Smooth muscle cell (in vitro differentiated cells): ENCODE measurements around the gene NCK2. TPM values are rescaled to one million over a fixed set of nuclear protein-coding genes. Genes with fewer than 3 reads are reported as not detected.

Experiments used
- DNase-seq: peaks from one replicate; lab custom pipeline; 2025; ENCODE audit not compliant: unreplicated experiment; lab: John Stamatoyannopoulos, UW
- H2AFZ ChIP-seq: fragments of 200-600 bp; sonication (generic); 2 replicates; pipeline ENCODE4 v1.6.0; 2016; ENCODE audit warnings: antibody characterized with exemption, low read depth, mild to moderate bottlenecking
- H3F3A ChIP-seq: fragments of 200-600 bp; sonication (generic); 2 replicates; pipeline ENCODE4 v1.6.0; 2017; ENCODE audit warnings: antibody characterized with exemption, low read depth
- H3K27ac ChIP-seq: fragments of 200-600 bp; sonication (generic); 2 replicates; pipeline ENCODE4 v1.5.1; 2016; ENCODE audit warnings: low read depth, mild to moderate bottlenecking
- H3K27me3 ChIP-seq: fragments of 200-600 bp; sonication (generic); 2 replicates; pipeline ENCODE4 v1.6.1; 2016; ENCODE audit warnings: low read depth, mild to moderate bottlenecking
- H3K36me3 ChIP-seq: fragments of 200-600 bp; sonication (generic); 2 replicates; pipeline ENCODE4 v1.5.1; 2016; ENCODE audit warnings: low read depth
- H3K4me1 ChIP-seq: fragments of 200-600 bp; sonication (generic); 2 replicates; pipeline ENCODE4 v1.5.1; 2016; ENCODE audit warnings: low read depth
- H3K4me2 ChIP-seq: fragments of 200-600 bp; sonication (generic); 2 replicates; pipeline ENCODE4 v1.6.0; 2016; ENCODE audit warnings: mild to moderate bottlenecking
- H3K4me3 ChIP-seq: fragments of 200-600 bp; sonication (generic); 2 replicates; pipeline ENCODE4 v1.5.1; 2016; ENCODE audit warnings: mild to moderate bottlenecking
- H3K79me2 ChIP-seq: fragments of 200-600 bp; sonication (generic); 2 replicates; pipeline ENCODE4 v1.6.0; 2016; ENCODE audit warnings: low read depth, mild to moderate bottlenecking
- H3K9ac ChIP-seq: fragments of 200-600 bp; sonication (generic); 2 replicates; pipeline ENCODE4 v1.6.0; 2016; ENCODE audit warnings: low read depth
- H3K9me3 ChIP-seq: fragments of 200-600 bp; sonication (generic); replicated peaks from 2 replicates; pipeline ENCODE4 v1.5.1; 2016; ENCODE audit warnings: low read depth
- H4K20me1 ChIP-seq: fragments of 200-600 bp; sonication (generic); 2 replicates; pipeline ENCODE4 v1.6.0; 2016; ENCODE audit warnings: low read depth
- CTCF ChIP-seq: fragments of 200-600 bp; sonication (generic); IDR thresholded peaks from 2 replicates; pipeline ENCODE4 v1.5.1; 2017; ENCODE audit warnings: borderline replicate concordance, mild to moderate bottlenecking, antibody characterized with exemption; ENCODE audit not compliant: insufficient read depth, poor library complexity, severe bottlenecking
- WGBS: methylation state at CpG from one replicate; pipeline ENCODE4 v1.1.7; 2016; ENCODE audit warnings: low lambda C conversion rate; 5-methylcytosine and 5-hydroxymethylcytosine counted together
- polyA plus RNA-seq: library from polyadenylated mRNA; unstranded; fragments of >200 nt; fragmentation: Nextera tagmentation; extraction: Ambion mirVana; gene quantifications from 2 replicates; pipeline ENCODE4 v1.2.1, GENCODE V29; 2016
- total RNA-seq: library from RNA; depleted of rRNA; stranded (reverse); fragments of >200 nt; gene quantifications from 2 replicates; pipeline ENCODE4 v1.2.3, GENCODE V29; 2014

NCK2 gene
- total and polyA plus RNA-seq, 2 experiments from 2014 or later: 29.0 to 50.5 TPM

GRCh38 chr2:105791229-105791628 is 46.5 kb downstream of the NCK2 start:
- no peak overlapping the region for H3K4me3 ChIP-seq
- H3K9ac ChIP-seq: no peak overlapping the region
- peaks cover 100% of the 10 kb centered on the region for H4K20me1 ChIP-seq
- H3K27me3 ChIP-seq: no peaks in the 10 kb centered on the region
- peaks cover 86% of the 10 kb centered on the region for H3K79me2 ChIP-seq
- H3K4me2 ChIP-seq: no peak overlapping the region
- no peak for DNase-seq
- 94% methylated on average over 12 of the region's 12 CpGs for WGBS
- no peak overlapping the region for H3K27ac ChIP-seq
- H2AFZ ChIP-seq: no peak overlapping the region
- no peaks in the 10 kb centered on the region for H3F3A ChIP-seq
- no peak for TF ChIP-seq CTCF
- H3K9me3 ChIP-seq: no peaks in the 10 kb centered on the region
- no peaks in the 10 kb centered on the region for H3K36me3 ChIP-seq
- peaks cover 34% of the 10 kb centered on the region for H3K4me1 ChIP-seq

GRCh38 chr2:105792561-105792960 is 47.8 kb downstream of the NCK2 start:
- Histone ChIP-seq H3K27me3 (no peaks in the 10 kb centered on the region), H3K36me3 (no peaks in the 10 kb centered on the region), H2AFZ (no peak overlapping the region), H3K4me3 (no peak overlapping the region), H3K9ac (no peak overlapping the region), H3K4me2 (no peak overlapping the region), H4K20me1 (peaks cover 100% of the 10 kb centered on the region), H3K79me2 (peaks cover 95% of the 10 kb centered on the region), H3F3A (no peaks in the 10 kb centered on the region), H3K9me3 (no peaks in the 10 kb centered on the region), H3K4me1 (peaks cover 43% of the 10 kb centered on the region), H3K27ac (no peak overlapping the region)
- no peak for TF ChIP-seq CTCF
- no peak for DNase-seq
- 95% methylated on average over 7 of the region's 7 CpGs for WGBS

GRCh38 chr2:105793196-105793975 is 48.7 kb downstream of the NCK2 start:
- H4K20me1 ChIP-seq: peaks cover 100% of the 10 kb centered on the region
- WGBS: 97% methylated on average over 6 of the region's 6 CpGs

More at GRCh38 chr2:105793196-105793975, 48.7 kb downstream of the NCK2 start:
- Histone ChIP-seq H2AFZ (no peak overlapping the region), H3K4me2 (no peak overlapping the region), H3K4me1 (peaks cover 46% of the 10 kb centered on the region), H3K9me3 (no peaks in the 10 kb centered on the region), H3K27me3 (no peaks in the 10 kb centered on the region), H3F3A (no peaks in the 10 kb centered on the region), H3K9ac (no peak overlapping the region), H3K4me3 (no peak overlapping the region), H3K79me2 (peaks cover 88% of the 10 kb centered on the region), H3K27ac (no peak overlapping the region), H3K36me3 (no peaks in the 10 kb centered on the region)
- DNase-seq: no peak
- no peak for TF ChIP-seq CTCF
